COLO829 (cell line): ENCODE results near the gene DPH3.

Experiments
- DNase-seq: peaks from one replicate; pipeline ENCODE4 v3.0.0; 2012; ENCODE audit warnings: low spot score

The DPH3 gene

GRCh38 chr3:16255326-16255725 is 9.4 kb downstream of the DPH3 start:
- no peak for DNase-seq

- no peak for DNase-seq
Observed at GRCh38 chr3:16254916-16255315, 9.8 kb downstream of the DPH3 start.

GRCh38 chr3:16253601-16254000 is 11.1 kb downstream of the DPH3 start:
- DNase-seq = no peak

GRCh38 chr3:16252988-16253387 is 11.8 kb downstream of the DPH3 start:
- DNase-seq = no peak

- no peak for DNase-seq
Observed at GRCh38 chr3:16252243-16252978, 12.3 kb downstream of the DPH3 start.

- DNase-seq = no peak
Observed at GRCh38 chr3:16251316-16252085, 13.2 kb downstream of the DPH3 start.

GRCh38 chr3:16249886-16250285 is 14.9 kb downstream of the DPH3 start:
- DNase-seq = no peak

GRCh38 chr3:16249336-16249735 is 15.4 kb downstream of the DPH3 start:
- no peak for DNase-seq

- no peak for DNase-seq
Observed at GRCh38 chr3:16248556-16248955, 16.2 kb downstream of the DPH3 start.

GRCh38 chr3:16247282-16248061 is 17.3 kb downstream of the DPH3 start:
- DNase-seq = peak; percentile 56

- no peak for DNase-seq
Observed at GRCh38 chr3:16245609-16246008, 19.1 kb downstream of the DPH3 start.

- DNase-seq = no peak
Observed at GRCh38 chr3:16243706-16244490, 20.8 kb downstream of the DPH3 start.

- no peak for DNase-seq
Observed at GRCh38 chr3:16242177-16242576, 22.6 kb downstream of the DPH3 start.

- no peak for DNase-seq
Observed at GRCh38 chr3:16241225-16241624, 23.5 kb downstream of the DPH3 start.

- DNase-seq = peak; percentile 7
Observed at GRCh38 chr3:16240229-16241023, 24.3 kb downstream of the DPH3 start.

- no peak for DNase-seq
Observed at GRCh38 chr3:16239780-16240179, 25.0 kb downstream of the DPH3 start.

- no peak for DNase-seq
Observed at GRCh38 chr3:16239086-16239770, 25.5 kb downstream of the DPH3 start.

GRCh38 chr3:16236856-16237393 is 27.8 kb downstream of the DPH3 start:
- no peak for DNase-seq

GRCh38 chr3:16236030-16236639 is 28.6 kb downstream of the DPH3 start:
- DNase-seq = no peak

GRCh38 chr3:16234281-16234680 is 30.5 kb downstream of the DPH3 start:
- DNase-seq = no peak
